AML-193 (cell line): ENCODE results near the gene NMT1.

Source experiments
- DNase-seq, 2 experiments: peaks; one replicate each; lab custom pipeline; 2025; lab: John Stamatoyannopoulos, UW

NMT1 gene

GRCh38 chr17:45150911-45151809 is 90.0 kb downstream of the NMT1 start:
- peak; percentile 23 to 46 for DNase-seq

- DNase-seq = no peak
Observed at GRCh38 chr17:45155029-45155428, 93.9 kb downstream of the NMT1 start.

GRCh38 chr17:45155483-45155882 is 94.4 kb downstream of the NMT1 start:
- no peak for DNase-seq

DNA sequence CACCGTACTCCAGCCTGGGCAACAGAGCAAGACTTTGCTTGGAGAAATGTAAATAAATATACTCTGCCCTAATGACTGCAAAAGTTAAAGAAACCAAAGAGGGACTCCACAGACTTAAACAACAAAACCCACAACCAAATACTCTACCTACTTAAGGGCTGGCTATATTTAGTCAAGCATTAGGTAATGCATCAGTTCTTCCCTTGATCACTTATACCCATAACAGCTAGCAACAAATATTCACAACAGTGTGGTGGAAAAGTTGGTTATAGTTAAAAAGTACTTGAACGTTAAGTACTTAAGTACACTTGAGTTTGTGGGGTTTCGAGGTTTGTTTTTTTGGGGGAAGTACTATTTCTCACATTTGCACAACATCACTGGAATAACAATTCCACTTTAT is 95.1 kb downstream of the NMT1 start:
- DNase-seq = no peak
